K562 (cell line): Measurements from ENCODE around the gene CD19. TPM values are rescaled to one million over a fixed set of nuclear protein-coding genes. Genes with fewer than 3 reads are reported as not detected.

Experiments
- CBFA2T3 ChIP-seq: fragments of 450-650 bp; IDR thresholded peaks from 2 replicates; pipeline ENCODE4 v1.6.1; 2017
- CHD1 ChIP-seq: fragments of 200-600 bp; sonication (generic); IDR thresholded peaks from one replicate; pipeline ENCODE4 v1.6.1; 2012; ENCODE audit warnings: mild to moderate bottlenecking, moderate library complexity, low read length, inconsistent platforms
- COPS2 ChIP-seq: fragments of 450-650 bp; conservative IDR thresholded peaks from 2 replicates; pipeline ENCODE4 v1.6.1; 2016; ENCODE audit warnings: mild to moderate bottlenecking, moderate library complexity
- FOXA1 ChIP-seq: fragments of 450-650 bp; IDR thresholded peaks from 2 replicates; pipeline ENCODE4 v1.6.1; 2016; ENCODE audit warnings: mild to moderate bottlenecking, borderline replicate concordance
- HDAC8 ChIP-seq: fragments of 450-650 bp; IDR thresholded peaks from 2 replicates; pipeline ENCODE4 v1.6.1; 2016; ENCODE audit warnings: mild to moderate bottlenecking, missing genetic modification characterization, moderate library complexity, missing compliant biosample characterization
- HMGN3 ChIP-seq: IDR thresholded peaks from 2 replicates; pipeline ENCODE4 v1.6.1; 2011; ENCODE audit warnings: borderline replicate concordance, low read depth, mild to moderate bottlenecking, mixed read lengths, low read length; ENCODE audit not compliant: insufficient read length; ENCODE audit errors: extremely low read depth
- JUN ChIP-seq, 2 experiments: sonication (generic) in 1 of 2; formaldehyde crosslinking in 1 of 2; IDR thresholded peaks; 2 replicates each; pipeline versions ENCODE4 v1.6.1 to v1.8.0; 2012 to 2022; ENCODE audit warnings: borderline replicate concordance in 2 of 2, mild to moderate bottlenecking in 2 of 2, improper control_type of control experiment in 1 of 2, low read depth in 1 of 2, low read length in 1 of 2, missing genetic modification reagents in 1 of 2
- MEIS2 ChIP-seq: fragments of 450-650 bp; IDR thresholded peaks from 2 replicates; pipeline ENCODE4 v1.6.1; 2014; ENCODE audit warnings: mild to moderate bottlenecking; ENCODE audit not compliant: partially characterized antibody
- NR4A1 ChIP-seq, 2 experiments: fragments of 250-450 bp in 1 of 2; fragments of 450-650 bp in 1 of 2; sonication (Bioruptor Pico) in 1 of 2; IDR thresholded peaks; 2 replicates each; pipeline versions ENCODE4 v1.4.0 to v1.6.1; 2016 to 2020; ENCODE audit warnings: mild to moderate bottlenecking in 2 of 2, missing compliant biosample characterization in 1 of 2, missing genetic modification characterization in 1 of 2, moderate library complexity in 1 of 2
- SRSF1 ChIP-seq: fragments of 200-400 bp; formaldehyde crosslinking; IDR thresholded peaks from 2 replicates; pipeline ENCODE4 v1.6.1; 2017; ENCODE audit warnings: mild to moderate bottlenecking, low read depth, low read length, moderate library complexity
- TEAD2 ChIP-seq: fragments of 450-650 bp; IDR thresholded peaks from 2 replicates; pipeline ENCODE4 v1.6.1; 2016; ENCODE audit warnings: missing genetic modification characterization, control low read depth, missing compliant biosample characterization
- ZBTB40 ChIP-seq, 2 experiments: fragments of 450-650 bp in 1 of 2; sonication (generic) in 1 of 2; formaldehyde crosslinking in 1 of 2; IDR thresholded peaks; 2 replicates each; pipeline versions ENCODE4 v1.7.1 to v1.9.0; 2016 to 2022; ENCODE audit warnings: inconsistent platforms in 1 of 2, mild to moderate bottlenecking in 1 of 2, missing genetic modification reagents in 1 of 2
- ZNF174 ChIP-seq: fragments of 250-450 bp; sonication (Bioruptor Pico); IDR thresholded peaks from 2 replicates; pipeline ENCODE4 v1.4.0; 2020; ENCODE audit warnings: mild to moderate bottlenecking
- ZNF253 ChIP-seq: fragments of 250-450 bp; sonication (Bioruptor Pico); conservative IDR thresholded peaks from 2 replicates; pipeline ENCODE4 v1.6.1; 2021; ENCODE audit warnings: mild to moderate bottlenecking
- ZNF668 ChIP-seq: fragments of 250-450 bp; sonication (Bioruptor Pico); IDR thresholded peaks from 2 replicates; pipeline ENCODE4 v1.8.0; 2022; ENCODE audit warnings: mild to moderate bottlenecking, inconsistent platforms
- ZNF695 ChIP-seq: fragments of 450-650 bp; formaldehyde crosslinking; IDR thresholded peaks from 2 replicates; pipeline ENCODE4 v1.4.0; 2020; ENCODE audit warnings: mild to moderate bottlenecking, moderate library complexity
- polyA plus RNA-seq, 8 experiments: library from polyadenylated mRNA; depleted of rRNA in 4 of 8; stranded (reverse) in 5 of 8; unstranded in 3 of 8; fragments of >200 nt; fragmentation: Nextera tagmentation in 2 of 8; fragmentation: Illumina TruSeq in 1 of 8; extraction: Ambion mirVana in 2 of 8; extraction: Trizol in 1 of 8; gene quantifications; 2 replicates each; pipeline versions ENCODE4 v1.2.1 to v1.2.3, GENCODE V29; 2011 to 2014; ENCODE audit warnings: inconsistent platforms in 1 of 8, missing spikeins in 1 of 8
- total RNA-seq, 7 experiments: library from RNA; depleted of rRNA in 6 of 7; stranded (reverse); fragments of >200 nt in 6 of 7; fragmentation: Illumina TruSeq in 2 of 7; extraction: Trizol in 2 of 7; gene quantifications; 2 replicates each; pipeline versions ENCODE4 v1.2.1 to v1.2.3, GENCODE V29; 2011 to 2021; ENCODE audit warnings: low replicate concordance in 1 of 7
- TF ChIP-seq, protein P1 (sequence below): fragments of 250-450 bp; sonication (Bioruptor Pico); IDR thresholded peaks from 2 replicates; pipeline ENCODE4 v1.6.1; 2021; ENCODE audit warnings: mild to moderate bottlenecking

CD19 gene
- total and polyA plus RNA-seq, 9 of the 15 experiments (the other 6 are each of a cell fraction or from before 2014, with no cell fraction given): 0.27 to 3.7 (median 2.0) TPM; not detected in 1

- TF ChIP-seq ZBTB40 (IDR thresholded peaks at IDR 0.05) (no peak), ZBTB40 (CRISPR knock-in tag; IDR thresholded peaks at IDR 0.05) (no peak), TEAD2 (tag) (no peak), JUN (IDR thresholded peaks at IDR 0.05; ENCODE audit: borderline replicate concordance, low read depth, low read length) (peak; percentile 38; the same call in 1 of the 2 replicates), JUN (CRISPR knock-in tag; IDR thresholded peaks at IDR 0.05; ENCODE audit: borderline replicate concordance) (no peak), ZNF668 (no peak), SRSF1 (no peak), HDAC8 (tag) (no peak), COPS2 (no peak), CHD1 (no peak), MEIS2 (no peak), ZNF253 (CRISPR knock-in tag) (no peak), FOXA1 (no peak), CBFA2T3 (0 out of 2 replicates have a peak, but pooled peaks have one; percentile 10), NR4A1 (CRISPR knock-in tag; IDR thresholded peaks at IDR 0.05) (no peak), NR4A1 (tag; IDR thresholded peaks at IDR 0.05) (no peak), ZNF174 (CRISPR knock-in tag) (no peak), ZNF695 (CRISPR knock-in tag) (no peak), HMGN3 (peak; percentile 17)
- TF ChIP-seq, protein P1, sequence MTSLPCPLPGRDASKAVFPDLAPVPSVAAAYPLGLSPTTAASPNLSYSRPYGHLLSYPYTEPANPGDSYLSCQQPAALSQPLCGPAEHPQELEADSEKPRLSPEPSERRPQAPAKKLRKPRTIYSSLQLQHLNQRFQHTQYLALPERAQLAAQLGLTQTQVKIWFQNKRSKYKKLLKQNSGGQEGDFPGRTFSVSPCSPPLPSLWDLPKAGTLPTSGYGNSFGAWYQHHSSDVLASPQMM (CRISPR knock-in tag): no peak
Measured at GRCh38 chr16:28910086-28911031, 21.4 kb upstream of the CD19 start (continued).
